KMS-11 (cell line): ENCODE measurements around the gene SLC26A1.
"Not testable (repeated sequence)": the region's sequence is repeated elsewhere in the genome, so short reads cannot be mapped to it uniquely, and the experiment has no call there.

Experiments used
- H2AFZ ChIP-seq: fragments of 200-600 bp; sonication (generic); 2 replicates; pipeline ENCODE4 v1.6.1; 2016; ENCODE audit warnings: antibody characterized with exemption, mixed run types, low read depth
- H3K27ac ChIP-seq: fragments of 200-600 bp; sonication (generic); 2 replicates; pipeline ENCODE4 v1.6.1; 2016; ENCODE audit warnings: mild to moderate bottlenecking, mixed run types
- H3K27me3 ChIP-seq: fragments of 200-600 bp; sonication (generic); 2 replicates; pipeline ENCODE4 v1.6.1; 2017; ENCODE audit warnings: mild to moderate bottlenecking, low read depth, mixed run types, moderate library complexity; ENCODE audit not compliant: insufficient read depth
- H3K36me3 ChIP-seq: fragments of 200-600 bp; sonication (generic); 2 replicates; pipeline ENCODE4 v1.6.1; 2017; ENCODE audit warnings: mild to moderate bottlenecking, mixed run types; ENCODE audit not compliant: insufficient read depth
- H3K4me1 ChIP-seq: fragments of 200-600 bp; sonication (generic); 2 replicates; pipeline ENCODE4 v1.6.1; 2016; ENCODE audit warnings: mild to moderate bottlenecking, low read depth, mixed run types; ENCODE audit not compliant: poor library complexity, severe bottlenecking
- H3K4me2 ChIP-seq: fragments of 200-600 bp; sonication (generic); 2 replicates; pipeline ENCODE4 v1.7.0; 2016; ENCODE audit warnings: mild to moderate bottlenecking, mixed run types
- H3K4me3 ChIP-seq: fragments of 200-600 bp; sonication (generic); IDR thresholded peaks from 2 replicates; pipeline ENCODE4 v1.6.1; 2017; ENCODE audit warnings: low read depth, low read length, mixed read lengths; ENCODE audit not compliant: insufficient read depth
- H3K79me2 ChIP-seq: fragments of 200-600 bp; sonication (generic); 2 replicates; pipeline ENCODE4 v1.6.1; 2016; ENCODE audit warnings: low read depth, mixed run types; ENCODE audit not compliant: insufficient read depth
- H3K9ac ChIP-seq: fragments of 200-600 bp; sonication (generic); 2 replicates; pipeline ENCODE4 v1.6.1; 2016; ENCODE audit warnings: mild to moderate bottlenecking, mixed run types
- H4K20me1 ChIP-seq: fragments of 200-600 bp; sonication (generic); 2 replicates; pipeline ENCODE4 v1.6.1; 2016; ENCODE audit warnings: mild to moderate bottlenecking, mixed run types; ENCODE audit not compliant: insufficient read depth
- TF ChIP-seq, protein P1 (sequence below): fragments of 200-600 bp; sonication (generic); conservative IDR thresholded peaks from 2 replicates; pipeline ENCODE4 v1.6.1; 2017; ENCODE audit warnings: low read depth, mild to moderate bottlenecking, antibody characterized with exemption, low read length, moderate library complexity, mixed read lengths

SLC26A1 gene

DNA sequence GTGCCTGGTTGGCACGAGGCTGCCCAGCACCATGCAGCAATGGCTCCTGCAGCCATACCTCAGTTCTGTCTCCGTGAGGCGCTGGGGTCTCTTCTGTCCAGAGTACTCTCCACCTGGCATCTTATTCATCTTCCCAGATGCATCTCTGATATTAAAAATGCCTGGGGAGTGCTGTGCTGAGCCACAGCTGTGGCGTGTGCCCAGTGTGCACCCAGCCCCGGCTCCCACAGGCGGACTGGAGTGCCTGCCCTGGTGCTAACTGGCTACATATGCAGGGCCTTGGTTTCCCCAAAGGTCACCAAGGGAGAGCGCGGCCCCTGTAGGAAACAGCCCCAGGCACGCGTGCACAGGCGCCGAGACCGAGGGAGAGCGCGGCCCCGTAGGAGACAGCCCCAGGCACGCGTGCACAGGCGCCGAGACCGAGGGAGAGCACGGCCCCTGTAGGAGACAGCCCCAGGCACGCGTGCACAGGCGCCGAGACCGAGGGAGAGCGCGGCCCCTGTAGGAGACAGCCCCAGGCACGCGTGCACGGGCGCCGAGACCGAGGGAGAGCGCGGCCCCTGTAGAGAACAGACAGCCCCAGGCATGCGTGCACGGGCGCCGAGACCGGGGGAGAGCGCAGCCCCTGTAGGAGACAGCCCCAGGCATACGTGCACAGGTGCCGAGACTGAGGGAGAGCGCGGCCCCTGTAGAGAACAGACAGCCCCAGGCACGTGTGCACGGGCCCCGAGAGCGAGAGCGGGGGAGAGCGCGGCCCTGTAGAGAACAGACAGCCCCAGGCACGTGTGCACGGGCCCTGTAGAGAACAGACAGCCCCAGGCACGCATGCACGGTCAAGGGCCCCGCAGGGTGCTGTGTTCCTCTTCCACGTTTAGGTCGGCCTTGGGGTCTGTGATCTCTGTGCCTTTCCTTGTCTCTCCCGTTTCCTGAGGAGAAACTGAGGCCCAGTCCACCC is 46.4 kb downstream of the SLC26A1 start:
- Histone ChIP-seq H3K27me3 (no peaks in the 10 kb centered on the region), H3K9ac (no peak overlapping the region), H3K4me2 (no peak overlapping the region), H3K4me1 (no peaks in the 10 kb centered on the region), H2AFZ (no peak overlapping the region), H3K27ac (no peak overlapping the region), H3K36me3 (no peaks in the 10 kb centered on the region), H4K20me1 (no peaks in the 10 kb centered on the region), H3K79me2 (no peaks in the 10 kb centered on the region), H3K4me3 (no peak overlapping the region)
- TF ChIP-seq, protein P1, sequence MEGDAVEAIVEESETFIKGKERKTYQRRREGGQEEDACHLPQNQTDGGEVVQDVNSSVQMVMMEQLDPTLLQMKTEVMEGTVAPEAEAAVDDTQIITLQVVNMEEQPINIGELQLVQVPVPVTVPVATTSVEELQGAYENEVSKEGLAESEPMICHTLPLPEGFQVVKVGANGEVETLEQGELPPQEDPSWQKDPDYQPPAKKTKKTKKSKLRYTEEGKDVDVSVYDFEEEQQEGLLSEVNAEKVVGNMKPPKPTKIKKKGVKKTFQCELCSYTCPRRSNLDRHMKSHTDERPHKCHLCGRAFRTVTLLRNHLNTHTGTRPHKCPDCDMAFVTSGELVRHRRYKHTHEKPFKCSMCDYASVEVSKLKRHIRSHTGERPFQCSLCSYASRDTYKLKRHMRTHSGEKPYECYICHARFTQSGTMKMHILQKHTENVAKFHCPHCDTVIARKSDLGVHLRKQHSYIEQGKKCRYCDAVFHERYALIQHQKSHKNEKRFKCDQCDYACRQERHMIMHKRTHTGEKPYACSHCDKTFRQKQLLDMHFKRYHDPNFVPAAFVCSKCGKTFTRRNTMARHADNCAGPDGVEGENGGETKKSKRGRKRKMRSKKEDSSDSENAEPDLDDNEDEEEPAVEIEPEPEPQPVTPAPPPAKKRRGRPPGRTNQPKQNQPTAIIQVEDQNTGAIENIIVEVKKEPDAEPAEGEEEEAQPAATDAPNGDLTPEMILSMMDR: no peak

DNA sequence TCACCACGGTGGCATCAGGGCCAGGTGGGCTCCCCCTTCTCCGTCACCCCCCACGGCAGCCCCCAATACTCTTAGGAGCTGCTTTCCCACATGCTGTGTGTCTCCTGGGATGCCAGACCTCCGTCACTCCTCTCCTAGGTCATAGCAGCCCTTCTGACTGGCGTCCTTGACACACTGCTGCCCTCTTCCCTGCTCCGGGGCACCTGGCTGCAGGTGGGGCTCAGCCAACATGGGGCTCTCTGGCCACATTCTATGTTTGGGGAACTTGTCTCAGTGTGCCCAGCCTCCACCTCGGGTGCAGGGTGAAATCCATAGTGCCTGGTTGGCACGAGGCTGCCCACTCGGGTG is 47.1 kb downstream of the SLC26A1 start:
- Histone ChIP-seq H3K4me3 (no peak overlapping the region), H4K20me1 (no peaks in the 10 kb centered on the region), H3K79me2 (no peaks in the 10 kb centered on the region), H3K9ac (no peak overlapping the region), H3K4me1 (no peaks in the 10 kb centered on the region), H3K36me3 (no peaks in the 10 kb centered on the region), H3K4me2 (no peak overlapping the region), H3K27ac (no peak overlapping the region), H3K27me3 (no peaks in the 10 kb centered on the region), H2AFZ (no peak overlapping the region)
- TF ChIP-seq, protein P1: no peak

DNA sequence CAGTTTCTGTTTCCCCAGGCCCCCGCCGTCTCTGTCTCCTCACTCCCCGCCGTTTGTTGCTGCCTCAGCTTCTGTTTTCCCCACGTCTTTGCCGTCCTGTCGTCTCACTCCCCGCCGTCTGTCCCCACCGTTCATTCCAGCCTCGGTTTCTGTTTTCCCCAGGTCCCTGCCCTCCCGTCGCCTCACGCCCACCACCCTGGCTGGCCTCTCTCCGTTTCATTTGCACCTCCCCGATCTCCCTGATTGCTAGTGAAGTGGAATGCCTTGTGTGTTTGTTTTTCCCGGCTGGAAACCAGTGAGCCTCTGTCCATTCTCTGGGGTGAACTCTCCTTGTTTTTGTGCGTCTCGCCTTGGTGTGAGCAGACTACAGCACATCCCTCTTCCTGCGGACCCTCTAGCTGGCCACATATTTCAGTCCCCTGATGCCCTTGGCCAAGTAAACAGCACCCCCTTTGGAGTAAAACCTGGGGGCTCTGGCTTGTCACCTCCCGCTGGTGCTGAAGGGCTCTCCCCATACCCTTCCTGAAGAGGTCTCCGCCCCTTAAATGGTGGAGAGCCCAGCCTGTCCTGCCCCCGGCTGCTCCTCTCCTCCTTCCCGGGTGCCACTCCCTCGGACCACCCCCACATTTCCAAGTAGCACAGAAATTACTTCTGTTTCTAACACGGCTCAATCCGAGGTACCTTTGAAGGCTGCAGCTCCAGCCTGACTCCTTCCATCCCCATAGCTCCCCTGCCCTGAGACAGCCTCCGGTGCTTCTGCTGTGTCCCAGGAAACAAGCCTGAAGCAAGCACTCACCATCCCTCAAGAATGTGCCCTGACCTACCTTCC is 47.7 kb downstream of the SLC26A1 start:
- no peak overlapping the region for H3K4me2 ChIP-seq
- no peaks in the 10 kb centered on the region for H3K4me1 ChIP-seq
- no peak overlapping the region for H3K4me3 ChIP-seq
- TF ChIP-seq, protein P1: no peak
- no peaks in the 10 kb centered on the region for H3K79me2 ChIP-seq
- H3K9ac ChIP-seq: no peak overlapping the region
- H3K27me3 ChIP-seq: no peaks in the 10 kb centered on the region
- H4K20me1 ChIP-seq: no peaks in the 10 kb centered on the region
- H3K27ac ChIP-seq: no peak overlapping the region
- no peaks in the 10 kb centered on the region for H3K36me3 ChIP-seq
- H2AFZ ChIP-seq: no peak overlapping the region

DNA sequence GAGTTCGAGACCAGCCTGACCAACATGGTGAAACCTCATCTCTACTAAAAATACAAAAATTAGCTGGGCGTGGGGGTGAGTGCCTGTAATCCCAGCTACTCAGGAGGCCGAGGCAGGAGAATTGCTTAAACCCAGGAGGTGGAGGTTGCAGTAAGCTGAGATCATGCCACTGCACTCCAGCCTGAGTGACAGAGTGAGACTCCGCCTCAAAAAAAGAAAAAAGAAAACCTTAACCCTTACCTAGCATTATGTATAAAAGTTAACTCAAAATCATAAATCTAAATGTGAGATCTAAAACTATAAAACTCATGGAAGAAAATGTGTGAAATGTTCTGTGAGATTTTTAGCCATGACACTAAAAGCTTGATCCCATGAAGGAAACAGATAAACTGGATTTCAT is 53.7 kb downstream of the SLC26A1 start:
- H2AFZ ChIP-seq: not testable (repeated sequence)

More for the DNA sequence above, 53.7 kb downstream of the SLC26A1 start:
- not testable (repeated sequence) for H3K4me3 ChIP-seq, H3K27me3 ChIP-seq, H3K36me3 ChIP-seq, H3K79me2 ChIP-seq, H3K9ac ChIP-seq, H3K4me1 ChIP-seq, H4K20me1 ChIP-seq, H3K27ac ChIP-seq, H3K4me2 ChIP-seq
